OCI-LY1 (cell line): ENCODE data around the gene CGB5.
A peak's percentile ranks its signal among the peaks of the same experiment; 100 is the strongest.
"Not testable (repeated sequence)": the region's sequence is repeated elsewhere in the genome, so short reads cannot be mapped to it uniquely, and the experiment has no call there.

ENCODE experiments used
- H2AFZ ChIP-seq: fragments of 200-600 bp; sonication (generic), shearing (Covaris generic); 2 replicates; pipeline ENCODE4 v1.6.0; 2014; ENCODE audit warnings: antibody characterized with exemption, mild to moderate bottlenecking, low read length
- H3F3A ChIP-seq: fragments of 200-600 bp; sonication (generic), shearing (Covaris generic); 2 replicates; pipeline ENCODE4 v1.6.0; 2014; ENCODE audit warnings: mild to moderate bottlenecking, antibody characterized with exemption, low read length, moderate library complexity; ENCODE audit not compliant: insufficient read depth
- H3K27ac ChIP-seq: fragments of 200-600 bp; sonication (generic); 2 replicates; pipeline ENCODE4 v1.5.1; 2014; ENCODE audit warnings: low read length, mixed run types, mild to moderate bottlenecking, low read depth; ENCODE audit not compliant: poor library complexity, severe bottlenecking
- H3K27me3 ChIP-seq: fragments of 200-600 bp; sonication (generic); 2 replicates; pipeline ENCODE4 v1.6.0; 2014; ENCODE audit warnings: antibody characterized with exemption, mild to moderate bottlenecking, low read length, moderate library complexity; ENCODE audit not compliant: insufficient read depth
- H3K36me3 ChIP-seq: fragments of 200-600 bp; sonication (generic); 2 replicates; pipeline ENCODE4 v1.6.1; 2014; ENCODE audit warnings: mild to moderate bottlenecking, antibody characterized with exemption, low read length, moderate library complexity, mixed read lengths; ENCODE audit not compliant: insufficient read depth
- H3K4me1 ChIP-seq: fragments of 200-600 bp; sonication (generic); 2 replicates; pipeline ENCODE4 v1.5.1; 2014; ENCODE audit warnings: mild to moderate bottlenecking, low read length, moderate library complexity; ENCODE audit not compliant: insufficient read depth, severe bottlenecking
- H3K4me2 ChIP-seq: fragments of 200-600 bp; sonication (generic), shearing (Covaris generic); 2 replicates; pipeline ENCODE4 v1.6.1; 2014; ENCODE audit warnings: low read length
- H3K4me3 ChIP-seq: fragments of 200-600 bp; sonication (generic); 2 replicates; pipeline ENCODE4 v1.5.1; 2014; ENCODE audit warnings: low read length, low read depth, mild to moderate bottlenecking, mixed read lengths; ENCODE audit not compliant: poor library complexity, severe bottlenecking
- H3K79me2 ChIP-seq: fragments of 200-600 bp; shearing (Covaris generic); 2 replicates; pipeline ENCODE4 v1.6.1; 2016; ENCODE audit warnings: mixed run types, low read length, mixed read lengths; ENCODE audit not compliant: insufficient read depth
- H3K9ac ChIP-seq: fragments of 200-600 bp; sonication (generic), shearing (Covaris generic); 2 replicates; pipeline ENCODE4 v1.6.1; 2014; ENCODE audit warnings: mild to moderate bottlenecking, low read length, mixed read lengths
- H3K9me2 ChIP-seq: fragments of 200-600 bp; sonication (generic), shearing (Covaris generic); 2 replicates; pipeline ENCODE4 v1.6.1; 2014; ENCODE audit warnings: low read depth, mild to moderate bottlenecking, low read length, mixed read lengths
- H3K9me3 ChIP-seq: fragments of 200-600 bp; shearing (Covaris generic); 2 replicates; pipeline ENCODE4 v1.6.1; 2014; ENCODE audit warnings: low read length, mixed read lengths
- H4K20me1 ChIP-seq: fragments of 200-600 bp; sonication (generic), shearing (Covaris generic); 2 replicates; pipeline ENCODE4 v1.6.0; 2016; ENCODE audit warnings: mild to moderate bottlenecking, low read length; ENCODE audit not compliant: insufficient read depth
- TF ChIP-seq, protein P1 (sequence below): fragments of 200-600 bp; sonication (generic), shearing (Covaris generic); IDR thresholded peaks from 2 replicates; pipeline ENCODE4 v1.5.1; 2017; ENCODE audit warnings: mild to moderate bottlenecking, antibody characterized with exemption, low read length, moderate library complexity, mixed read lengths

CGB5 gene

DNA sequence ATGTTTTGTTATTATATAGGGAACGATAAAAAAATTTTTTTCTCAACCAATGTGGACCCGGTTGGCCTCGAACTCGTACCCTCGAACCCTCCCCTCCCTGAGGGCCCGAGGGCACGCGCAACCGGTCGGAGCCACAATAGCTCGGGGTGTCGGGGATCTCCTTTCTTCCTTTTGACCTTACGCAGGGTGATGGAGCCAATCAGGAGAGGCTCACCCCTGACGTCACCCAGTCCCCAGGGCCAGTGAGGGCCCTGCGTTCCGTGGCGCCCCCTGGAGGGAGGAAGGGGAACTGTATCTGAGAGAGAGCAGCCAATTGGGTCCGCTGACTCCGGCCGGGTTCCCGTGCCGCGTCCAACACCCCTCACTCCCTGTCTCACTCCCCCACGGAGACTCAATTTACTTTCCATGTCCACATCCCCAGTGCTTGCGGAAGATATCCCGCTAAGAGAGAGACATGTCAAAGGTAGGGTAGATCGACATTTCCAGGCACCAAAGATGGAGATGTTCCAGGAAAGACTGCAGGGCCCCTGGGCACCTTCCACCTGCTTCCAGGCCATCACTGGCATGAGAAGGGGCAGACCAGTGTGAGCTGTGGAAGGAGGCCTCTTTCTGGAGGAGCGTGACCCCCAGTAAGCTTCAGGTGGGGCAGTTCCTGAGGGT lies 11.9 kb upstream of the CGB5 start, which contains the start of gene CGB2:
Gene CGB2, plus strand, starts transcription at position 249 of the 660 bp plus-strand sequence. Its CDS starts 206 bp downstream, at position 455.
- H3K4me3 ChIP-seq, H3K4me2 ChIP-seq, H3K9me3 ChIP-seq, H3K27me3 ChIP-seq, H3K9ac ChIP-seq, H2AFZ ChIP-seq, H3F3A ChIP-seq, H3K9me2 ChIP-seq, H4K20me1 ChIP-seq, H3K27ac ChIP-seq, H3K4me1 ChIP-seq, H3K79me2 ChIP-seq, H3K36me3 ChIP-seq: not testable (repeated sequence)
- TF ChIP-seq, protein P1, sequence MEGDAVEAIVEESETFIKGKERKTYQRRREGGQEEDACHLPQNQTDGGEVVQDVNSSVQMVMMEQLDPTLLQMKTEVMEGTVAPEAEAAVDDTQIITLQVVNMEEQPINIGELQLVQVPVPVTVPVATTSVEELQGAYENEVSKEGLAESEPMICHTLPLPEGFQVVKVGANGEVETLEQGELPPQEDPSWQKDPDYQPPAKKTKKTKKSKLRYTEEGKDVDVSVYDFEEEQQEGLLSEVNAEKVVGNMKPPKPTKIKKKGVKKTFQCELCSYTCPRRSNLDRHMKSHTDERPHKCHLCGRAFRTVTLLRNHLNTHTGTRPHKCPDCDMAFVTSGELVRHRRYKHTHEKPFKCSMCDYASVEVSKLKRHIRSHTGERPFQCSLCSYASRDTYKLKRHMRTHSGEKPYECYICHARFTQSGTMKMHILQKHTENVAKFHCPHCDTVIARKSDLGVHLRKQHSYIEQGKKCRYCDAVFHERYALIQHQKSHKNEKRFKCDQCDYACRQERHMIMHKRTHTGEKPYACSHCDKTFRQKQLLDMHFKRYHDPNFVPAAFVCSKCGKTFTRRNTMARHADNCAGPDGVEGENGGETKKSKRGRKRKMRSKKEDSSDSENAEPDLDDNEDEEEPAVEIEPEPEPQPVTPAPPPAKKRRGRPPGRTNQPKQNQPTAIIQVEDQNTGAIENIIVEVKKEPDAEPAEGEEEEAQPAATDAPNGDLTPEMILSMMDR: peak; percentile 46; the same call in 1 of the 2 replicates

- not testable (repeated sequence) for H3K36me3 ChIP-seq, H3K4me3 ChIP-seq, H3K4me2 ChIP-seq, H2AFZ ChIP-seq, H3K9me3 ChIP-seq, H3K4me1 ChIP-seq, H3K27me3 ChIP-seq, H4K20me1 ChIP-seq, H3F3A ChIP-seq, H3K79me2 ChIP-seq, H3K27ac ChIP-seq, H3K9me2 ChIP-seq, H3K9ac ChIP-seq
- TF ChIP-seq, protein P1: peak; percentile 64
Measured at GRCh38 chr19:49036815-49037214, 6.8 kb upstream of the CGB5 start, which contains the start of gene CGB1. Gene CGB1, minus strand, starts transcription at chr19:49036895. Its CDS starts 184 bp downstream, at chr19:49036711.

DNA sequence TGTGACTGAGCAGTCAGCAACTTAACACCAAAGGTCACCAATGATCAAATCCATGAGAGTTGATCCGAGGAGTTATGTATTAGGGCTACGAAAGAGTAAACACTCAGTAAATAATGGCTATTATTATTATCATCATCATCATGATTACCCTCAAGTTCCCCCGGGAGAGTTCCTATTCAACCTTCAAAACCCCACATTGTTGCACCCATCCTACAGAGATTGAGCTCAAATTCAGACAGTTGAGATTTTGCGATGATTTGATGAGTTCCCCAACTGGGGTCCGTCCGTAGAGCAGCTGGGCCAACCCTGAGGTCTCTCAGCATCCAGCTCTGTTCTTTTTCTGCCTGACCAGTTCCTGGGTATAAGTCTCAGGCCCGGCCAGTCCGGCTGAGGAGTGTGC lies 5.5 kb upstream of the CGB5 start:
- H2AFZ ChIP-seq: not testable (repeated sequence)

DNA sequence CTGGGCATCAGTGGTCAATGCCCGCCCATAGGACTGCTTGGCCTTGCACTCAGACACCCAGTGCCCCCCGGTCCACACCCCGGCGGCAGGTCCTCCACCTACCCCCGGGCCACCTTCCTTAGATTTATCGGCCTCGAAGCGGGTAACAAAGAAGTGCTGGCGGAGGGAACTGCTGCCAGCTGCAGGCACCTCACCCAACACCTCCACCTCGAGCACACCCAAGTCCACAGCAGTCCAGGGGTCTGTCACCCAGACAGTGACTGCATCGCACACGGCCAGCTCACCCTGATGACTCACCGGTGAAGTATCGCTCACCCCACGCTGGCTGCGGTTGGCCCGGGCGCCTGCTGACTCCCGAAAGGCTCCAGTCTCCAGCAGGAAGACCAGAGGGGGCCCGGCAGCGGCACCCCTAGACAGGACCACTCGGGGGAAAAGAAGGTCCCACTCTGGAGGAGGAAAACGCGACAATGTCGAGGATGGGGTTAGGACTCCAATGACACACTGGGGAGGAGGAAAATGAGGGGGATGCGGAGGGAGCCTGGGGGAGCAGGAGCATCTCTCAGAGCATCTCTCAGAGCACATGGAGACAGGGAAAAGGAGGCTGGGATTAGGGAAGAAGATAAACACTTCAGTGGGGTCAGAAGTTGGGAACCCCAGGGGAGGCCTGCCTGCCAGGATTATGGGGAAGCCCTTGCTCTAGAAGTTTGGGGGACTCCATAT lies 4.9 kb upstream of the CGB5 start:
- H2AFZ ChIP-seq, H3K4me2 ChIP-seq, H3K27ac ChIP-seq, H3K4me1 ChIP-seq, H3K79me2 ChIP-seq, H3K36me3 ChIP-seq, H3K27me3 ChIP-seq, H3K4me3 ChIP-seq, H3K9ac ChIP-seq, H3K9me2 ChIP-seq, H3F3A ChIP-seq, H4K20me1 ChIP-seq, H3K9me3 ChIP-seq: not testable (repeated sequence)

More for the DNA sequence above, 5.5 kb upstream of the CGB5 start:
- H3K9me2 ChIP-seq, H3K4me3 ChIP-seq, H4K20me1 ChIP-seq, H3K36me3 ChIP-seq, H3K4me2 ChIP-seq, H3K9ac ChIP-seq, H3K27me3 ChIP-seq, H3K27ac ChIP-seq, H3K9me3 ChIP-seq, H3K4me1 ChIP-seq, H3F3A ChIP-seq, H3K79me2 ChIP-seq: not testable (repeated sequence)

- not testable (repeated sequence) for H3K9ac ChIP-seq, H4K20me1 ChIP-seq, H3K27me3 ChIP-seq, H2AFZ ChIP-seq, H3K36me3 ChIP-seq, H3K4me2 ChIP-seq, H3F3A ChIP-seq, H3K79me2 ChIP-seq, H3K9me3 ChIP-seq, H3K4me3 ChIP-seq, H3K27ac ChIP-seq, H3K9me2 ChIP-seq, H3K4me1 ChIP-seq
Measured at GRCh38 chr19:49039736-49040135, 3.9 kb upstream of the CGB5 start.
